Stimulated activated CD8-positive, alpha-beta memory T cell treated with anti-CD3 and anti-CD28 coated beads, Interleukin-2, amount 100 ng/mL, for 1 hour (primary cell): ENCODE measurements around the gene TMX3.

Experiments
- DNase-seq, 2 donors: peaks; one replicate each; pipeline ENCODE4 v3.0.0-alpha.2; 2020; ENCODE audit warnings: low read depth in 2 of 2

The TMX3 gene

GRCh38 chr18:68707646-68708045 lies 7.3 kb downstream of the TMX3 start:
- no peak for DNase-seq

- no peak for DNase-seq
These were observed 9.8 kb downstream of the TMX3 start for GRCh38 chr18:68705119-68705518.

DNA sequence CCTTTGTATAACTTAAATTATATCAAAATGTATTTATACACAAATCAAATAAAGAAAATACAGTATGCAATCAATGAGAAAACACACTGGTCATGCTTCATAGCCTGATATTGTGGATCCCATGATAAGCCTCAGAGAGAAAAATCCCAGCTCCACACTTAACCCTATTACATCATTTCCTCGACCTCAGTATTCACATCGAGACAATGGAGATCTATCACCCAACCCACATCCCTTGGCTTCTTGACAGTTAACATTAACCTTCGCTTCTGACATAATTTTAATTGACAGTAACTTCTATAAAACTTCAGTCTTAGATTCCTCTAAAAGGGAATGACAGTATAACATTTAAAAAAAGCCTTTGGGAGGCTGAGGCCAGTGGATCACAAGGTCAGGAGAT lies 11.6 kb downstream of the TMX3 start:
- no peak for DNase-seq

GRCh38 chr18:68701353-68701752 lies 13.6 kb downstream of the TMX3 start:
- DNase-seq: no peak

- no peak for DNase-seq
These were observed 15.9 kb downstream of the TMX3 start for GRCh38 chr18:68699043-68699442.

GRCh38 chr18:68696937-68697336 lies 18.0 kb downstream of the TMX3 start:
- no peak for DNase-seq

GRCh38 chr18:68694316-68694715 lies 20.6 kb downstream of the TMX3 start:
- DNase-seq: no peak

GRCh38 chr18:68693091-68693815 lies 21.7 kb downstream of the TMX3 start:
- no peak for DNase-seq

GRCh38 chr18:68679528-68679927 lies 35.4 kb downstream of the TMX3 start:
- no peak for DNase-seq

DNA sequence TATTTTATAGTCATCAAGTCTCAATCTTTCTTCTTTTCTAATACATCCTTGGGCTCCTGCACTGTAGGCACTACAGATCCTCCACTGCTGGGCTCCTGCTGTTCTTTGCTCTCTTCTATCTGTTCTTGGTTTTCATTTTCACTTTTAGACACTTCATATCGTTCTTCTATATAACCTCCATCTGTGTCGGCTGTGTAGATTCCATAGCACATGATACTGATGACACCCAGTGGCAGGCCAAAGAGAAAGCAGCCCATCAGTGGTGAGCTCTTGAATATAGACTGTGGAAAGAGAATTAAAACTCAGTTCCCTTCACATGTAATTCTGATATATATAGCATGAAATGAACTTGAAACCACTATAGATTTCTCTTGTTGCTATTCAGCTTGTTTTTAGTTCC lies 38.0 kb downstream of the TMX3 start:
- DNase-seq: no peak

- no peak for DNase-seq
These were observed 47.8 kb downstream of the TMX3 start for GRCh38 chr18:68667121-68667520.

DNA sequence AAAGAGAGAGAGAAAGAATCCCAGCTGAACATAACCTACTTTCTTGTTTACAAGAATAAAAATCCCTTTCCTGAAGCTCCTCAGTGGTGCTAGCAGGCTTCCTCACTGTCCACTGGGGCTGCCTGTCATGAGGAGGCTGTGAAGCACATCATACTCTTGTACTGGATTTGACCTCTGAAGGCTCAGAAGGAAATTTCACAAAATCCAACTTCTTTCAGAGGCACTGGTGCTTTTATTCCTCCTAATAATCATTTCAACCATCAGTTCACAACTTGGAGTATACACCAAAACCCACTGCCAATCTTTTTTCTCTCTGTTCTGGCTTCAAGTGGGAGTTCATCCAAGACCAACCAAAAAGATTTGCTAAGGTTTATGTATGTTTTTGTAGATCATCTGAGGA lies 48.5 kb downstream of the TMX3 start:
- DNase-seq: no peak

- DNase-seq: no peak
These were observed 49.3 kb downstream of the TMX3 start for GRCh38 chr18:68665628-68666027.

- DNase-seq: no peak
These were observed 52.2 kb downstream of the TMX3 start for GRCh38 chr18:68662754-68663153.

DNA sequence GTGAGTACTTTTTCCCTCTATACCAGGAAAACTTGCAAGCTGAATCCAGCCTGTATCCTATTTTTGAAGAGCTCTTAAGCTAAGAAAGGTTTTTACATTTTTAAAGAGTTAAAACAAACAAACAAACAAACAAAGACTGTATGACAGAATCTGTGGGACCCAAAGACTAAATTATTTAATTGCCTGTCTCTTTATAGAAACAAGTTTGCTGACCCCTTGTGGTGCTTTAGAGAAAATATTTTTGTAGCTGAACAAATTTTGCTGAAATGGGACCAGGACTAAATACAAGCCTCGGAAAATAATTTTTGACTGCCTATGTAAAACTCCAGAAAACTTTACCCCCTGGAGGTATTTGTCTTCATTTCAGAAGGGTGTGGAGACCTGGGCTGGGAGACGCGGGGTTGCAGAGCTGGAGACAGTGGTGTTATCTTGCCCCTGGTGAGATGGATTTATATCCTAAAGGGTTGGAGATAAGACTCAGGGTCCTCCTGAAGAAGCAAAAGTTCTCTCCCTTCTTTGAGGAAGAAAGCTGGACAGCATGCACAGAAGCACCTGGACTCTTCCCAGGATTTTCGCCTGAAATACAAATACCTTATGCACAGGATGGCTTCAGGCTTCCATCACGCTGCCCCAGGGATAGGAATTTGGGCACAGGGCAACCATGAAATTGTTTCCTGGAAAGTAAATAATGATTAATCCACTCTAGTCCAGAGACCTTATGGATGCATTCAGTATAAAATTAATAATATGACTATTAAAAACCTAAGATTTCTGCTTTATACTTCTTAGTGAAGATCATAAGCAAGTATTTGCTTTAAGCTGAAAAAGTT lies 54.3 kb downstream of the TMX3 start:
- DNase-seq: no peak

GRCh38 chr18:68648191-68648590 lies 66.7 kb downstream of the TMX3 start:
- no peak for DNase-seq

- DNase-seq: no peak
These were observed 72.9 kb downstream of the TMX3 start for GRCh38 chr18:68642003-68642402.

DNA sequence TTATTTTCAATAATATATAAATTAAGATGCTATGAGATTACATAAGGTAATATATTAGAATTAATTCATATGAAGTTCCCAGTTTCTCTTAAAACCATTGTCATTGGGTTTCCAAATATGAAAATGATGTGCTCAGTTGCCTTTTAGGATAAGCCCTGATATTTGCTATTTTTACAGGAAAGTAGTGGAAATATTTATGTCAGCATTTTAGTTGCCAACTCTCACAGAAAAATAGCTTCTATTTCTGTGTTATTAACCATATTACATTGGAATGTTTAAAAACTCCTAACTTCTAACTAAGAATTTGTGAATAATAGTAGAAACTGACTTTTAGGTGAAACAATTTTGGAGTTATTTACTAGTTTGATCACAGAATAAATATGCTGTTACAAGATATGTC lies 74.0 kb downstream of the TMX3 start:
- DNase-seq: no peak

- DNase-seq: no peak
These were observed 76.3 kb downstream of the TMX3 start for GRCh38 chr18:68638613-68639012.

DNA sequence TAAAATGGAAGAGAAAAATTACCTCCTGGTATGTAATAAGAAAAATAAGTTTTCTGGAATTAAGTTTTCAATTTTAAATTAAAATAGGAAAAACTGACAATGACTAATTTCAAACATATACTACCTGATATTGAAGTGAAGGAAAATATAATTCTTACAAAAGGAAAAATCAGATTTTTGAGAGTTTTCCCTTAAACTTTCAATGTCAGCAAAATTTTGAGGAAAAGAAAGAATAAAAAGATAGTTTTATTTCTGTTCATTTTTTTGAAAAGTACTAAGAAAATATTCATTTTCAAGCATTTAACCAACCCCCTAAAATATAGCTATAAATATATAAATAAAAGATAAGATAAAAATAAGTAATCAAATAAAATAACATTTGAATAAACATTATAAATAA lies 87.1 kb downstream of the TMX3 start:
- DNase-seq: no peak
